Esophagus squamous epithelium (tissue), 5 donors: ENCODE measurements around the gene RHOC. TPM values are rescaled to one million over a fixed set of nuclear protein-coding genes. Genes with fewer than 3 reads are reported as not detected.
"Not testable (repeated sequence)": the region's sequence is repeated elsewhere in the genome, so short reads cannot be mapped to it uniquely, and the experiment has no call there.

Experiments used
- DNase-seq: peaks from one replicate; lab custom pipeline; 2025; lab: John Stamatoyannopoulos, UW
- H3K27ac ChIP-seq, 4 donors: fragments of 200-600 bp; sonication (generic); one replicate each; pipeline ENCODE4 v1.5.1; 2016 to 2019; ENCODE audit warnings: mild to moderate bottlenecking in 1 of 4
- H3K27me3 ChIP-seq, 4 donors: fragments of 200-600 bp; sonication (generic); 1 replicate in 3 of 4; 2 replicates in 1 of 4; pipeline versions ENCODE4 v1.5.1 to v1.6.0; 2017 to 2021; ENCODE audit warnings: antibody characterized with exemption in 1 of 4
- H3K36me3 ChIP-seq, 3 donors: fragments of 200-600 bp; sonication (generic); one replicate each; pipeline ENCODE4 v1.5.1; 2016 to 2019
- H3K4me1 ChIP-seq, 3 donors: fragments of 200-600 bp; sonication (generic); one replicate each; pipeline ENCODE4 v1.5.1; 2017 to 2019
- H3K4me3 ChIP-seq, 4 donors: fragments of 200-600 bp; sonication (generic); 1 replicate in 3 of 4; 2 replicates in 1 of 4; pipeline ENCODE4 v1.5.1; 2016 to 2019; ENCODE audit warnings: mild to moderate bottlenecking in 2 of 4, moderate library complexity in 1 of 4
- H3K9me3 ChIP-seq, 3 donors: fragments of 200-600 bp; sonication (generic); one replicate each; pipeline ENCODE4 v1.5.1; 2016 to 2019
- POLR2A ChIP-seq, 4 donors: fragments of 450-650 bp; IDR thresholded peaks; one replicate each; pipeline ENCODE4 v1.6.1; 2017; ENCODE audit warnings: antibody characterized with exemption in 4 of 4, mild to moderate bottlenecking in 4 of 4, moderate library complexity in 3 of 4
- WGBS, 2 donors: methylation state at CpG; one replicate each; pipeline ENCODE4 v1.1.5; 2018; 5-methylcytosine and 5-hydroxymethylcytosine counted together
- intact Hi-C: fragments of 100-400 bp; cut with DNase I; formaldehyde crosslinking; loops from one replicate; pipeline ENCODE4 v1.15.0; 2022
- total RNA-seq, 4 donors: library from RNA; depleted of rRNA; stranded (reverse); fragments of >200 nt; gene quantifications; one replicate each; pipeline ENCODE4 v1.1.0, GENCODE V29; 2016
- TF ChIP-seq, protein P1 (sequence below), 6 experiments: fragments of 450-650 bp in 4 of 6; fragments of 200-600 bp in 2 of 6; sonication (generic) in 2 of 6; IDR thresholded peaks; one replicate each; pipeline ENCODE4 v1.5.1; 2016 to 2019; ENCODE audit warnings: antibody characterized with exemption in 6 of 6, mild to moderate bottlenecking in 4 of 6, moderate library complexity in 4 of 6
- donor health status: DM: yes; HTN: yes; CAD: no.

RHOC gene
- total RNA-seq, 4 donors from 2014 or later = 49.9 to 108 (median 78.0) TPM

DNA sequence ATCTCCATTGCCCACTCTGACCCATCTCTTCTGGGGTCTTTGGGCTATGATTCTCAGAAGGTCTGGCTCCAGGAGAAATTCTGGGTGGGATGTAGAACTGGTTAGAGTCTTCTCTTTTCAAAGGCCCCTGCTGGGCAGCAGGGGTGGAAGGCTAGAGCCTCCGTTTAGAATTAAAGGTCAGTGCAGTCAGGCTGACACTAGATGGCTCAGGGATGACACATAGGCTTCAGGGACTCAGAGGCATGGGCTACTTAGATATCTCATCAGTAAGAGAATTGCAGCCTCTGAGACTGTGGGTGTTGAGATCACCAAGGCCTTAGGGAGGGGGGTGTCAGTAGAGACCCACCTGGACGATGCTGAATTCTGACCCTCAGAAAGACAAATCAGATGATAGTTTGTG, 20.8 kb upstream of the RHOC start:
- TF ChIP-seq, protein P1, sequence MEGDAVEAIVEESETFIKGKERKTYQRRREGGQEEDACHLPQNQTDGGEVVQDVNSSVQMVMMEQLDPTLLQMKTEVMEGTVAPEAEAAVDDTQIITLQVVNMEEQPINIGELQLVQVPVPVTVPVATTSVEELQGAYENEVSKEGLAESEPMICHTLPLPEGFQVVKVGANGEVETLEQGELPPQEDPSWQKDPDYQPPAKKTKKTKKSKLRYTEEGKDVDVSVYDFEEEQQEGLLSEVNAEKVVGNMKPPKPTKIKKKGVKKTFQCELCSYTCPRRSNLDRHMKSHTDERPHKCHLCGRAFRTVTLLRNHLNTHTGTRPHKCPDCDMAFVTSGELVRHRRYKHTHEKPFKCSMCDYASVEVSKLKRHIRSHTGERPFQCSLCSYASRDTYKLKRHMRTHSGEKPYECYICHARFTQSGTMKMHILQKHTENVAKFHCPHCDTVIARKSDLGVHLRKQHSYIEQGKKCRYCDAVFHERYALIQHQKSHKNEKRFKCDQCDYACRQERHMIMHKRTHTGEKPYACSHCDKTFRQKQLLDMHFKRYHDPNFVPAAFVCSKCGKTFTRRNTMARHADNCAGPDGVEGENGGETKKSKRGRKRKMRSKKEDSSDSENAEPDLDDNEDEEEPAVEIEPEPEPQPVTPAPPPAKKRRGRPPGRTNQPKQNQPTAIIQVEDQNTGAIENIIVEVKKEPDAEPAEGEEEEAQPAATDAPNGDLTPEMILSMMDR (IDR thresholded peaks at IDR 0.05) = no peak
- TF ChIP-seq POLR2A (IDR thresholded peaks at IDR 0.05) = no peak
- Histone ChIP-seq H3K4me1 (peaks cover 2 to 16% (median 4%) of the 10 kb centered on the region in 3 donors), H3K36me3 (no peaks in the 10 kb centered on the region), H3K4me3 (no peak overlapping the region), H3K27ac (no peak overlapping the region), H3K9me3 (no peaks in the 10 kb centered on the region), H3K27me3 (peaks cover 0 to 8% (median 0%) of the 10 kb centered on the region in 4 donors)
- intact Hi-C loops = loop anchor here (10.0 kb wide), 1 partner anchor 317 kb away; no protein-coding TSS in a partner anchor
- 58 to 60% methylated on average over 1 to 2 of the region's 2 CpGs for WGBS, 2 donors
- no peak for DNase-seq

DNA sequence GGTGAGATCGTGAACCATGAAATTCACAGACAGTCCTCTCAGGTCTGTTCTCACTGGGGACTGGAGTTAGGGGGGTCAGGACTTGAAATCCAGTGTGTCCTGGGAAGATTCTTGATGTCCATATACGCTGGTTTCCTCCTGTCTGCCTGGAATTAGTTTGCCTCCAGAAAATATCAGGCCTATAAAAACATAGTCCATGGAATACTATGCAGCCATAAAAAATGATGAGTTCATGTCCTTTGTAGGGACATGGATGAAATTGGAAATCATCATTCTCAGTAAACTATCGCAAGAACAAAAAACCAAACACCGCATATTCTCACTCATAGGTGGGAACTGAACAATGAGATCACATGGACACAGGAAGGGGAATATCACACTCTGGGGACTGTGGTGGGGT, 17.3 kb upstream of the RHOC start:
- DNase-seq, H3K9me3 ChIP-seq, H3K27ac ChIP-seq, H3K36me3 ChIP-seq, H3K4me3 ChIP-seq: not testable (repeated sequence)
- WGBS, 2 donors = 92 to 100% methylated on average over 2 to 4 of the region's 4 CpGs
- Histone ChIP-seq H3K4me1 (peaks cover 9 to 19% (median 9%) of the 10 kb centered on the region in 3 donors), H3K27me3 (peaks cover 0 to 23% (median 0%) of the 10 kb centered on the region in 4 donors)
- intact Hi-C loops = loop anchor here (10.0 kb wide), 1 partner anchor 321 kb away; no protein-coding TSS in a partner anchor

DNA sequence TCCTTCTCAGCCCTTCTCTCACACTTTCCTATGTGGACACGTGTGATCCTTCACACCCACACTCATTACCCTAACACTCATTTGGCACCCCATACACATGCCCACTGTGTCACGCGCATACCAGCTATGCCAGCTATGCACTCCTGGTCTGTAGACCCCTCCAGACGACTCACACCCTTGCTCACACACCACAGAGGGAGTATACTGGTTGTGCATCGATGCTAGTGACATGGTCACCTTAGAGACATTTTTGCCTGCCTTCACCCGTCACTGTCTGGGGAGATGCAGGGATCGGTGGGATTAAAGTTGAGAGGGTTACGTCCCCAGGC, 16.5 kb upstream of the RHOC start:
- Histone ChIP-seq H3K4me3 (no peak overlapping the region), H3K27me3 (peaks cover 0 to 31% (median 0%) of the 10 kb centered on the region in 4 donors), H3K4me1 (peaks cover 9 to 27% (median 13%) of the 10 kb centered on the region in 3 donors), H3K36me3 (no peaks in the 10 kb centered on the region), H3K9me3 (no peaks in the 10 kb centered on the region), H3K27ac (no peak overlapping the region)
- TF ChIP-seq POLR2A (IDR thresholded peaks at IDR 0.05) = no peak
- TF ChIP-seq, protein P1 (IDR thresholded peaks at IDR 0.05) = no peak
- WGBS, 2 donors = 75 to 77% methylated on average over 5 to 6 of the region's 8 CpGs
- intact Hi-C loops = loop anchor here (10.0 kb wide), 1 partner anchor 321 kb away; no protein-coding TSS in a partner anchor
- DNase-seq = no peak

DNA sequence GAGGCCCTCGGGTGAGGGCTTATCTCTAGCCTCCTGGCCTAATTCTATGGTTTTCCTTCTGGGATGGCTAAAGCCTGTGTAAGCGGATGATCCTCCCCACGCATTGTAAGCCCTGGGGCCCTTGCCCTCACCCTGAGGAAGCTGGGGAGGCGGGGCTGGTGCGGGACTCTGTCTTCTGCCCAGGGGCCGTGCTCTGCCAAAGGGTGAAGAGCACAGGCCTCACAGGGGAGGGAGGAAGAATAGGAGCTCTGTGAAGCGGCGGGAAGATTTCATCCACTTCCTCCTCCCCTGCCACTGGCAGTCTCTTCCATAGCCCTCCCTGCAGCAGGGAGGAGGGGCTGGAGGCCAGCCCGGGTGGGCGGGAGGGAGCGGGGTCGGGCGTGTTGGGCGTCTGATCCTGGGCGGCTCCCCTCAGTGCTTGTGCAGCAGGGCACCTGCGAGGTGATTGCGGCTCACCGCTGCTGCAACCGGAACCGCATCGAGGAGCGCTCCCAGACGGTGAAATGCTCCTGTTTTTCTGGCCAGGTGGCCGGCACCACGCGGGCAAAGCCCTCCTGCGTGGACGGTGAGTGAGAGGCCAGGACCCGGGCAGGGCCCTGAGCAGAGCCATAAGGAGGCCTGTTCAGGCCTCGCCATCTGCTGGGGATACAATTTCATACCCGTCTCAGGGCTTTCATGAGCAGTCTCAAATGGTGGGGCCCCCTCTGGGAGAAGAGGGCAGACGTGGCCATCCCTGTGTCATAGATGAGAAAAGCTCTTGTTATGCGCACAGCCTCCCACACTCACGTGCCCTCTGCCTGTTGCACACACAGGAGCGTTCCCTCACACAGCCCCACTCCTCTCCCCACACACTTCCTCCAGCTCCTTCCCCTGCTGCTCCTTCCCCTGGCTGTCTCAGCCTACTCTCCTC, 15.9 kb upstream of the RHOC start:
- intact Hi-C loops = loop anchor here (10.0 kb wide), 1 partner anchor 322 kb away; no protein-coding TSS in a partner anchor

DNA sequence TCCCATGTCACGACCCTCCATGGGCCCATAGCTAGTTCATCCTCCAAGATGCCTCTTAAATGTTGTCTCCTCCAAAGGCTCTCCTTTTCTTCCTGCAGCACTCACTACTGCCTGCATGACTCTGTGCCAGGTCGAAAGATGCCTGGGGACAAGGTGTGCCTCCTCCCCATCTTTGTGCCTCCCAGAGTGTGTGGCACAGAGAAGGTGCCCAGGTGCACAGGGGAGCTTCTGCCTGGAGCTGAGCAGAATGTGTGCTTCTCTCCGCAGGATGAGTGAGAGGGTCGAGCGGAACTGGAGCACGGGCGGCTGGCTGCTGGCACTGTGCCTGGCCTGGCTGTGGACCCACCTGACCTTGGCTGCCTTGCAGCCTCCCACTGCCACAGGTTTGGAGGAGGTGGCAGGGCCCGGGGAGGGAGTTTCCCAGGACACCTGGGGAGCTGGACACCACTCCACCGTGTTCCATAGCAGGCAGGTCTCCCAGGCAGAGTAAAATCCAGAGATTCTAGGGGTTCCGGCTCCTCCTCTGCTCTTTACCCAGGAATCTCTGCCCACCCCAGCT, 15.1 kb upstream of the RHOC start:
- Histone ChIP-seq H3K9me3 (no peaks in the 10 kb centered on the region), H3K4me3 (peak overlapping the region in 1 of 4 donors; percentile 20), H3K27ac (no peak overlapping the region), H3K27me3 (peaks cover 0 to 33% (median 0%) of the 10 kb centered on the region in 4 donors), H3K36me3 (no peaks in the 10 kb centered on the region), H3K4me1 (peaks cover 9 to 30% (median 13%) of the 10 kb centered on the region in 3 donors)
- intact Hi-C loops = loop anchor here (10.0 kb wide), 1 partner anchor 323 kb away; no protein-coding TSS in a partner anchor
- TF ChIP-seq, protein P1 (IDR thresholded peaks at IDR 0.05) = no peak
- no peak for TF ChIP-seq POLR2A (IDR thresholded peaks at IDR 0.05)
- WGBS, 2 donors = 40 to 88% methylated on average over 1 to 3 of the region's 10 CpGs
- DNase-seq = no peak

More for the DNA sequence above, 15.9 kb upstream of the RHOC start:
- peaks cover 0 to 31% (median 0%) of the 10 kb centered on the region in 4 donors for H3K27me3 ChIP-seq
- H3K4me3 ChIP-seq = peak overlapping the region in 3 of 4 donors; percentile 12 to 54 (median 20)
- TF ChIP-seq POLR2A (IDR thresholded peaks at IDR 0.05) = no peak
- TF ChIP-seq, protein P1 (IDR thresholded peaks at IDR 0.05) = no peak
- no peaks in the 10 kb centered on the region for H3K9me3 ChIP-seq
- H3K27ac ChIP-seq = no peak overlapping the region
- H3K4me1 ChIP-seq = peaks cover 9 to 30% (median 13%) of the 10 kb centered on the region in 3 donors
- no peak for DNase-seq
- 19 to 24% methylated on average over 6 to 12 of the region's 35 CpGs for WGBS, 2 donors
- no peaks in the 10 kb centered on the region for H3K36me3 ChIP-seq

DNA sequence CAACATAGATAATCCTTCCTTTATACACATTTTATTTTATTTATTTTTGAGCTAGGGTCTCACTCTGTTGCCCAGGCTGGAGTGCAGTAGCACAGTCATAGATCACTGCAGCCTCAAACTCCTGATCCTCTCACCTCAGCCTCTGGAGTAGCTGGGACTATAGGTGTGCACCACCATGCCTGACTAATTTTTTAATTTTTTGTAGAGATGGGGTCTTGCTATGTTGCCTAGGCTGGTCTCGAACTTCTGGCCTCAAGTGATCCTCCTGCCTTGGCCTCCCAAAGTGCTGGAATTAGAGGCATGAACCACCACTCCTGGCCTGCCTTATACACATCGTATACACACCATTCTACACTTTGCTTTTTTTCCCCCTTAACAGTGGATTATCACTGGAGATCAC, 14.4 kb upstream of the RHOC start:
- not testable (repeated sequence) for H3K4me3 ChIP-seq, DNase-seq, H3K27ac ChIP-seq, H3K9me3 ChIP-seq, H3K36me3 ChIP-seq
- Histone ChIP-seq H3K4me1 (peaks cover 9 to 32% (median 13%) of the 10 kb centered on the region in 3 donors), H3K27me3 (peaks cover 0 to 33% (median 0%) of the 10 kb centered on the region in 4 donors)
- intact Hi-C loops = loop anchor here (10.0 kb wide), 1 partner anchor 324 kb away; no protein-coding TSS in a partner anchor
- 95 to 96% methylated on average over 2 of the region's 2 CpGs for WGBS, 2 donors
